Measurements from ENCODE around the gene TAPBPL.
"Not testable (repeated sequence)": the region's sequence is repeated elsewhere in the genome, so short reads cannot be mapped to it uniquely, and the experiment has no call there.

Gene TAPBPL

DNA sequence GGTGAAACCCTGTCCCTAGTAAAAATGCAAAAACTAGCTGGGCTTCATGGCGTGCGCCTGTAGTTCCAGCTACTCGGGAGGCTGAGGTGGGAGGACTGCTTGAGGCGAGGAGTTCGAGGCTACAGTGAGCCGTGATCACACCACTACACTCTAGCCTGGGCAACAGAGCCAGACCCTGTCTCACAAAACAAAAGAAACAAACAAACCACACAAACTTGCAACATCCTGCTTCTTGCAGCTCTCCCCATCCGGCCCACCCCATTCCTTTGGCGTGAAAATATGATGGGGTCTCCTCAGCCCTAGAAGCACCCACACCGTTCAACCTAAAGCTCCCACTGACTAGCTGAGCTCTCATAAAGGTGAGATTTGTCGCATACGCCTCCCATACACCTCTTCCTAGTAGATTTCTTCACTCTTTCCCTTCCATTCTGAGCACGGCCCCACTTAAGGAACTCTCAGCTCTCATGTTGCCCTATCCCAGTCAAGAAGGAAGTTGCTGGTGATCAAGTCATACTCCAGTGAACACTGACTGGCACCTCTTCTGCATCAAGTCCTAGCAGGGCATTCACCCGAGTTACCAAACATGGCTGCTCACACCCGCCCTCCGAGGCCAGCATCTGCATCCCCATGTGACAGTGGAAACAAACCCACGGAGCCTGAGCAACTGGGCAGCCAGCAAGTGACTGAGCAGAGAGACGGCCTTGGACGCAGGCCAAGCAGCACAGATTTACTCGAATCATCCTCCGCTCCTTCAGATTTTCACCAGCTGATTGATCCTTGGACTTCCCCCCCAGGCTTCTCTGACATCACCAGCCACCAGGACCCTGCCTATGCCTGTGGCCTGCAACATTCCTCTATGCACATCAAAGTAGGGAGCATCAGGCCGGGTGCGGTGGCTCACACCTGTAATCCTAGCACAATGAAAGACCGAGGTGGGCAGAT lies 26.0 kb upstream of the TAPBPL start:
- TF ChIP-seq ZNF8 (CRISPR knock-in tag; IDR thresholded peaks at IDR 0.05), result no peak
- TF ChIP-seq CSDC2 (CRISPR knock-in tag; IDR thresholded peaks at IDR 0.05), result no peak
- TF ChIP-seq, protein P1, sequence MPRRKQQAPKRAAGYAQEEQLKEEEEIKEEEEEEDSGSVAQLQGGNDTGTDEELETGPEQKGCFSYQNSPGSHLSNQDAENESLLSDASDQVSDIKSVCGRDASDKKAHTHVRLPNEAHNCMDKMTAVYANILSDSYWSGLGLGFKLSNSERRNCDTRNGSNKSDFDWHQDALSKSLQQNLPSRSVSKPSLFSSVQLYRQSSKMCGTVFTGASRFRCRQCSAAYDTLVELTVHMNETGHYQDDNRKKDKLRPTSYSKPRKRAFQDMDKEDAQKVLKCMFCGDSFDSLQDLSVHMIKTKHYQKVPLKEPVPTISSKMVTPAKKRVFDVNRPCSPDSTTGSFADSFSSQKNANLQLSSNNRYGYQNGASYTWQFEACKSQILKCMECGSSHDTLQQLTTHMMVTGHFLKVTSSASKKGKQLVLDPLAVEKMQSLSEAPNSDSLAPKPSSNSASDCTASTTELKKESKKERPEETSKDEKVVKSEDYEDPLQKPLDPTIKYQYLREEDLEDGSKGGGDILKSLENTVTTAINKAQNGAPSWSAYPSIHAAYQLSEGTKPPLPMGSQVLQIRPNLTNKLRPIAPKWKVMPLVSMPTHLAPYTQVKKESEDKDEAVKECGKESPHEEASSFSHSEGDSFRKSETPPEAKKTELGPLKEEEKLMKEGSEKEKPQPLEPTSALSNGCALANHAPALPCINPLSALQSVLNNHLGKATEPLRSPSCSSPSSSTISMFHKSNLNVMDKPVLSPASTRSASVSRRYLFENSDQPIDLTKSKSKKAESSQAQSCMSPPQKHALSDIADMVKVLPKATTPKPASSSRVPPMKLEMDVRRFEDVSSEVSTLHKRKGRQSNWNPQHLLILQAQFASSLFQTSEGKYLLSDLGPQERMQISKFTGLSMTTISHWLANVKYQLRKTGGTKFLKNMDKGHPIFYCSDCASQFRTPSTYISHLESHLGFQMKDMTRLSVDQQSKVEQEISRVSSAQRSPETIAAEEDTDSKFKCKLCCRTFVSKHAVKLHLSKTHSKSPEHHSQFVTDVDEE (CRISPR knock-in tag; IDR thresholded peaks at IDR 0.05), result no peak
- TF ChIP-seq, protein P2, sequence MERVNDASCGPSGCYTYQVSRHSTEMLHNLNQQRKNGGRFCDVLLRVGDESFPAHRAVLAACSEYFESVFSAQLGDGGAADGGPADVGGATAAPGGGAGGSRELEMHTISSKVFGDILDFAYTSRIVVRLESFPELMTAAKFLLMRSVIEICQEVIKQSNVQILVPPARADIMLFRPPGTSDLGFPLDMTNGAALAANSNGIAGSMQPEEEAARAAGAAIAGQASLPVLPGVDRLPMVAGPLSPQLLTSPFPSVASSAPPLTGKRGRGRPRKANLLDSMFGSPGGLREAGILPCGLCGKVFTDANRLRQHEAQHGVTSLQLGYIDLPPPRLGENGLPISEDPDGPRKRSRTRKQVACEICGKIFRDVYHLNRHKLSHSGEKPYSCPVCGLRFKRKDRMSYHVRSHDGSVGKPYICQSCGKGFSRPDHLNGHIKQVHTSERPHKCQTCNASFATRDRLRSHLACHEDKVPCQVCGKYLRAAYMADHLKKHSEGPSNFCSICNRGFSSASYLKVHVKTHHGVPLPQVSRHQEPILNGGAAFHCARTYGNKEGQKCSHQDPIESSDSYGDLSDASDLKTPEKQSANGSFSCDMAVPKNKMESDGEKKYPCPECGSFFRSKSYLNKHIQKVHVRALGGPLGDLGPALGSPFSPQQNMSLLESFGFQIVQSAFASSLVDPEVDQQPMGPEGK (CRISPR knock-in tag; IDR thresholded peaks at IDR 0.05; ENCODE audit: borderline replicate concordance), result no peak
- TF ChIP-seq ISL1 (CRISPR knock-in tag; IDR thresholded peaks at IDR 0.05), result no peak
- TF ChIP-seq SNAI2 (CRISPR knock-in tag; IDR thresholded peaks at IDR 0.05), result no peak
- TF ChIP-seq, protein P3, sequence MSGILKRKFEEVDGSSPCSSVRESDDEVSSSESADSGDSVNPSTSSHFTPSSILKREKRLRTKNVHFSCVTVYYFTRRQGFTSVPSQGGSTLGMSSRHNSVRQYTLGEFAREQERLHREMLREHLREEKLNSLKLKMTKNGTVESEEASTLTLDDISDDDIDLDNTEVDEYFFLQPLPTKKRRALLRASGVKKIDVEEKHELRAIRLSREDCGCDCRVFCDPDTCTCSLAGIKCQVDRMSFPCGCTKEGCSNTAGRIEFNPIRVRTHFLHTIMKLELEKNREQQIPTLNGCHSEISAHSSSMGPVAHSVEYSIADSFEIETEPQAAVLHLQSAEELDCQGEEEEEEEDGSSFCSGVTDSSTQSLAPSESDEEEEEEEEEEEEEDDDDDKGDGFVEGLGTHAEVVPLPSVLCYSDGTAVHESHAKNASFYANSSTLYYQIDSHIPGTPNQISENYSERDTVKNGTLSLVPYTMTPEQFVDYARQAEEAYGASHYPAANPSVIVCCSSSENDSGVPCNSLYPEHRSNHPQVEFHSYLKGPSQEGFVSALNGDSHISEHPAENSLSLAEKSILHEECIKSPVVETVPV (CRISPR knock-in tag; IDR thresholded peaks at IDR 0.05), result no peak
- TF ChIP-seq ZFP30 (CRISPR knock-in tag; IDR thresholded peaks at IDR 0.05), result no peak
- no peak for TF ChIP-seq RARB (CRISPR knock-in tag; IDR thresholded peaks at IDR 0.05)
- TF ChIP-seq TOX (CRISPR knock-in tag; IDR thresholded peaks at IDR 0.05; ENCODE audit: borderline replicate concordance), result no peak
- no peak for TF ChIP-seq PPARA (CRISPR knock-in tag; IDR thresholded peaks at IDR 0.05; ENCODE audit: borderline replicate concordance)
- no peak for TF ChIP-seq GLIS3 (CRISPR knock-in tag; IDR thresholded peaks at IDR 0.05)
- TF ChIP-seq OSR1 (CRISPR knock-in tag; IDR thresholded peaks at IDR 0.05), result no peak
- ATAC-seq, result no peak

DNA sequence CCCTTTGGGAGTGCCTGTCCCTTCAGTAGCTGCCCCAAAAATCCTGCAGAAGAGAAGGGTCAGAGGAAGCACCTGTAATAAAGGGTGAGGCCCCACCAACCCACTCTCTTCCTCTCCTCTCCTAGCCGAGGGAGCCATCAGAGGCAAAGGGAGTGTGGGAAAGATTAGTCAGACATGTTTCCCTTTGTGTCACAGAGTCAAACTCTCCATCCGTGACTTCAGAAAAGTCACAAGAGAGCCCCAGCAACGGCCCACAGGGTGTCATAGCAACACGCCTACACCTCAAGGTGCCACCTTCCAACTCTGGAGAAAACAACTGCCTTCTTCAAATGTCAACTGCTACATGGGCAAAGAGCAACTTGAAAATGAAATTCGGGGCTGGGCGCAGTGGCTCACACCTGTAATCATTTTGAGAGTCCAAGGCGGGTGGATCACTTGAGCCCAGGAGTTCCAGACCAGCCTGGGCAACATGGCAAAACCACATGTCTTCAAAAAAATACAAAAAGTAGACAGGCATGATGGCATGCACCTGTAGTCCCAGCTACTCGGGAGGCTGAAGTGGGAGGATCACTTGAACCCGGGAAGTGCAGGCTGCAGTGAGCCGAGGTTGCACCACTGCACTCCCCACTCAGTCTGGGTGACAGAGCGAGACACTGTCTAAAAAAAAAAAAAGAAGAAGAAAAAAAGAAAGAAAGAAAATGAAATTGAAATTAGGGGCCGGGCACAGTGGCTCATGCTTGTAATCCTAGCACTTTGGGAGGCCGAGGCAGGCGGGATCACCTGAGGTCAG lies 24.8 kb upstream of the TAPBPL start:
- no peak for ATAC-seq
- no peak for TF ChIP-seq PPARA (CRISPR knock-in tag; IDR thresholded peaks at IDR 0.05; ENCODE audit: borderline replicate concordance)
- TF ChIP-seq, protein P4, sequence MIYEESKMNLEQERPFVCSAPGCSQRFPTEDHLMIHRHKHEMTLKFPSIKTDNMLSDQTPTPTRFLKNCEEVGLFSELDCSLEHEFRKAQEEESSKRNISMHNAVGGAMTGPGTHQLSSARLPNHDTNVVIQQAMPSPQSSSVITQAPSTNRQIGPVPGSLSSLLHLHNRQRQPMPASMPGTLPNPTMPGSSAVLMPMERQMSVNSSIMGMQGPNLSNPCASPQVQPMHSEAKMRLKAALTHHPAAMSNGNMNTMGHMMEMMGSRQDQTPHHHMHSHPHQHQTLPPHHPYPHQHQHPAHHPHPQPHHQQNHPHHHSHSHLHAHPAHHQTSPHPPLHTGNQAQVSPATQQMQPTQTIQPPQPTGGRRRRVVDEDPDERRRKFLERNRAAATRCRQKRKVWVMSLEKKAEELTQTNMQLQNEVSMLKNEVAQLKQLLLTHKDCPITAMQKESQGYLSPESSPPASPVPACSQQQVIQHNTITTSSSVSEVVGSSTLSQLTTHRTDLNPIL (CRISPR knock-in tag; IDR thresholded peaks at IDR 0.05; ENCODE audit: low read depth), result no peak
- no peak for TF ChIP-seq TCF4 (CRISPR knock-in tag; IDR thresholded peaks at IDR 0.05; ENCODE audit: borderline replicate concordance)
- no peak for TF ChIP-seq ZC3H10 (CRISPR knock-in tag; IDR thresholded peaks at IDR 0.05)

DNA sequence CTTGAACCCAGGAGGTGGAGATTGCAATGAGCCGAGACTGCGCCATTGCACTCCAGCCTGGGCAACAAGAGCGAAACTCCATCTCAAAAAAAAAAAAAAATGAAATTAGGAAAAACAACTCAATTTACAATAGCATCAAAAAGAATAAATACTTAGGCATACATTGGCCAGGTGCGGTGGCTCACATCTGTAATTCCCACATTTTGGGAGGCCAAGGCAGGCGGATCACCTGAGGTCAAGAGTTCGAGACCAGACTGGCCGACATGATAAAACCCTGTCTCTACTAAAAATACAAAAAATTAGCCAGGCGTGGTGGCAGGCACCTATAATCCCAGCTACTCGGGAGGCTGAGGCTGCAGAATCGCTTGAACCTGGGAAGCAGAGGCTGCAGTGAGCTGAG lies 24.0 kb upstream of the TAPBPL start:
- ATAC-seq, result not testable (repeated sequence)

DNA sequence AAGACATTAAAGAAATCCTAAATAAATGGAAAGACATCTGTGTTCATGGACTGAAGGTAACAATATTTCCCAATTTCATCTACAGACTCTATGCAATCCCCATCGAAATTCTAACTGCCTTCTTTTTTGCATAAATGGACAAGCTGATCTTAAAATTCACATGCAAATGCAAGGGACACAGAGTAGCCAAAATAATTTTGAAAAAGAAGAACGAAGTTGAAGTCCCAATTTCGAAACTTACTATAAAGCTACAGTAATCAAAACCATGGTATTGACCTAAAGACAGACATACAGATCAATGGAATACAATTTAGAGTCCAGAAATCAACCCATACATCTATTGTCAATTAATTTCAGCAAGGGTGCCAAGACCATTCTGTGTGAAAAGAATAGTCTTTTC lies 23.5 kb upstream of the TAPBPL start:
- ATAC-seq, result no peak
- no peak for TF ChIP-seq OSR1 (CRISPR knock-in tag; IDR thresholded peaks at IDR 0.05)
- TF ChIP-seq, protein P3 (CRISPR knock-in tag; IDR thresholded peaks at IDR 0.05), result no peak
- no peak for TF ChIP-seq ZFP3 (CRISPR knock-in tag; IDR thresholded peaks at IDR 0.05)
- TF ChIP-seq, protein P1 (CRISPR knock-in tag; IDR thresholded peaks at IDR 0.05), result no peak
- TF ChIP-seq, protein P4 (CRISPR knock-in tag; IDR thresholded peaks at IDR 0.05; ENCODE audit: low read depth), result no peak
- TF ChIP-seq TCF4 (CRISPR knock-in tag; IDR thresholded peaks at IDR 0.05; ENCODE audit: borderline replicate concordance), result no peak
- TF ChIP-seq ZNF565 (CRISPR knock-in tag; conservative IDR thresholded peaks at IDR 0.05; ENCODE audit: low read depth), result no peak
- no peak for TF ChIP-seq CSDC2 (CRISPR knock-in tag; IDR thresholded peaks at IDR 0.05)
- no peak for TF ChIP-seq RARB (CRISPR knock-in tag; IDR thresholded peaks at IDR 0.05)
- no peak for TF ChIP-seq SNAI2 (CRISPR knock-in tag; IDR thresholded peaks at IDR 0.05)
- no peak for TF ChIP-seq TOX (CRISPR knock-in tag; IDR thresholded peaks at IDR 0.05; ENCODE audit: borderline replicate concordance)
- no peak for TF ChIP-seq ARNTL (CRISPR knock-in tag; IDR thresholded peaks at IDR 0.05; ENCODE audit: borderline replicate concordance, low read depth)
- no peak for TF ChIP-seq GLIS3 (CRISPR knock-in tag; IDR thresholded peaks at IDR 0.05)
